Measurements from ENCODE around the gene STIP1.
"Not testable (repeated sequence)": the region's sequence is repeated elsewhere in the genome, so short reads cannot be mapped to it uniquely, and the experiment has no call there.

The STIP1 gene

DNA sequence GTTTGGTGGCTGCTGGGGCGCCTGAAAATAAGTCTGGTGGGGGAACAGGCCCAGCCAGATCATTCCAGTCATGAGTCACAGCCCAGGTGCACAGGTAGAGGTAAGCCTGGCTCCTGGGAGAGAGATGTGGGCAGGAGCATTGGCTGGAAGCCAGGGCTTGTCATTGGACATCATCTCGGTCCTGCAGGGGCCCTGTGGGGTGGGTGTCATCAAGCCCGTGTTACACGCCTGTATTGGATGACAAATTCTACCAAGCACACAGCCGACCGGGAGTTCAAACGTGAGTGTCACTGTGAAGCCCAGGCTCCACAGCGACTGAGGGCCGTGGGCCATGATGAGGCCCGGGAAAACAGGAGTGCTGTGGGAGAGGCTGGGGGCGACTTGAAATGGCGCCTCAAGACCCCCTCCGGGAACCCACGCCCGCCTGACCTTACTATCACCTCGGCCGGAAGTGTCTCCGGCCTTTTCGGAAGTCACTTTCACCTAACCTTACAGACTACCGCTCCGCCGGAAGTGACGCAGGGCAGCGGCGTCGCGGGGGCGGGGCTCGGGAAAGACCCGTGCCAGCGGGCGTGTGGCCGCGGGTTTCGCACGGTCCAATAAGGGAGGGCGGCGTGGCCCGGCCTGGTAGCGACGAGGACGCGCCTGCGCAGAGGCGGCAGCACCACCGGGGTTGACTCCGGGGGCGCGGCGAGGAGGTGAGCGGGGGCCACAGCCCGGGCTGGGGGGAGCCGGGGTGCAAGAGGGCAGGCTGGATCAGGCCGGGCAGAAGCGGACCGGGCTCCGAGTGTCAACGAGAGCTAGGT, 54.7 kb downstream of the STIP1 start, which contains the start of gene FKBP2:
Gene FKBP2, plus strand, starts transcription at position 661 of the 806 bp plus-strand sequence. CDS start 1,293 bp downstream, outside the sequence.
- peak; percentile 91 for DNase-seq

DNA sequence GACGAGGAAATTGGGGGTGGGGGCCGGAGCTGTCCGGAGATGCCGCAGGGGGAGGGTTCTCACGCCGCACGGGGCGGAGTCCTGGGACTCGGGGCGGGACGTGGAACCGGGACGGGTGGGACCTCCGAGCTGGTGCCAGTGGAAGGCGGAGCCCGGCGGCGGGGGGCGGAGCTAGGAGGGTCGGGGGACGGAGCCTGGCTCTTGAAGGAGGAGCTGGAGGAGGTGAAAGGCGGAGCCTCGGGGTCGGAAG, 55.2 kb downstream of the STIP1 start:
- DNase-seq: no peak

DNA sequence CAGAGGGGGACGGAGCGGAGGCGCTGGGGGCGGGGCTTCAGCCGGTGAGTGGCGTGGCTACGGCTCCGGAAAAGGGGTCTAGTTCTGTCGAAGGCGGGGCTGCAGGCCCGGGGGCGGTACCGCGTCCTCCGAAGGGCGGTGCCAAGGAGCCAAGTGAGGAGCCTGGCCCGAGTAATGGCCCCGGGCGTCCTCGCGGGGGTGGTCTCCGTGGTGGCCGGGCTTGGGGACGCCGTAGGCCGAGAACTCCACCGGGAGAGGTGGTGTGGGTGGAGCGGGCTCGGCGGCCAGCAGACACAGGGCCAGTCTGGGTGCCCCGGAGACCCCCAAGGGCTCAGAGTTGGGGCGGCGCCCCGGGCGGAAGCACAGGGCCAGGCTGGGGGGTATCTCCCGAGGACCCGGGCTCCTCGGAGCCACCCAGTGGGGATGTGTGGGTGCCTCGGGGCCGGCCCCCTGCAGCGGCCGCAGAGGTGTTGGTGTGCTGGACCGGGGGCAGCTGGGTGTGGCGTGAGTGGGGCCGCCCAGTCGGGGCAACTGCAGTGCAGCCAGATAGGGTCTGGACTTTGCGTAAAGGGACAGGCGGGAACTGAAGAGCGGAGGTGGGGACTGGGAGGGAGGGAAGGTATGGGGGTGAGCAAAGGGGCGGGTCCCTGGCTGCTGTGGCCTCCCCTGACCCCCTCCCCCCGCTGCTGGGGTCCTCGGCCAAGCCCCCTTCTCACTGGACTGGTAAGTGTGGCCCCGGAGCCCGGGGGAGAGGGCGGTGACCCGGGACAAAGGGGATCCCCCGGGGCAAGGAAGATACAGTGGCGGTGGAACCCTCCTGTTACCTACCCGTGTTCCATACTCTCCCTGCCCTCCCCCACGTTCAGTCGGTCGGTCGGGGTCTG, 55.8 kb downstream of the STIP1 start:
- peak; percentile 96 for DNase-seq

- no peak for DNase-seq
Observed at GRCh38 chr11:64243236-64243854, 57.4 kb downstream of the STIP1 start.

GRCh38 chr11:64244107-64244506, 58.1 kb downstream of the STIP1 start:
- DNase-seq: no peak

GRCh38 chr11:64244966-64245365, 59.0 kb downstream of the STIP1 start:
- DNase-seq: no peak

DNA sequence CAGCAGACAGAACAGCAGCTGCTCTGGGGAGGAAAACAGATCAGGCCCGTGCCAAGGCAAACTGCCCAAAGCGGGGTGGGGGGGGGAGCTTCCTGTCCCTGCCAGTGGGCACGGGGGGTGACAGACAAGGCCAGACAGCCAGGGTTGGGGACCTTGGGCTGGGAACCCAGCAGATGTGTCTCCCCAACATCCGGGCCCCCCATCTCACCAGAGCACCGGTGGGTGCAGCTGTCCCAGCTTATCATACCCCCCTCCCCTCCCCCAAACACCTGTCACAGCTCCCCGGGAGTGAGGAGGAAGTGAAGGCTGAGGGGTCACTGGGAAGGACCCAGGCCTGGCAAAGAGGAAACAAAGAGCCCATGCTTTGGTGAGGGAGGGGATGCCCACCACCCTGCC, 59.4 kb downstream of the STIP1 start:
- DNase-seq: peak; percentile 32

DNA sequence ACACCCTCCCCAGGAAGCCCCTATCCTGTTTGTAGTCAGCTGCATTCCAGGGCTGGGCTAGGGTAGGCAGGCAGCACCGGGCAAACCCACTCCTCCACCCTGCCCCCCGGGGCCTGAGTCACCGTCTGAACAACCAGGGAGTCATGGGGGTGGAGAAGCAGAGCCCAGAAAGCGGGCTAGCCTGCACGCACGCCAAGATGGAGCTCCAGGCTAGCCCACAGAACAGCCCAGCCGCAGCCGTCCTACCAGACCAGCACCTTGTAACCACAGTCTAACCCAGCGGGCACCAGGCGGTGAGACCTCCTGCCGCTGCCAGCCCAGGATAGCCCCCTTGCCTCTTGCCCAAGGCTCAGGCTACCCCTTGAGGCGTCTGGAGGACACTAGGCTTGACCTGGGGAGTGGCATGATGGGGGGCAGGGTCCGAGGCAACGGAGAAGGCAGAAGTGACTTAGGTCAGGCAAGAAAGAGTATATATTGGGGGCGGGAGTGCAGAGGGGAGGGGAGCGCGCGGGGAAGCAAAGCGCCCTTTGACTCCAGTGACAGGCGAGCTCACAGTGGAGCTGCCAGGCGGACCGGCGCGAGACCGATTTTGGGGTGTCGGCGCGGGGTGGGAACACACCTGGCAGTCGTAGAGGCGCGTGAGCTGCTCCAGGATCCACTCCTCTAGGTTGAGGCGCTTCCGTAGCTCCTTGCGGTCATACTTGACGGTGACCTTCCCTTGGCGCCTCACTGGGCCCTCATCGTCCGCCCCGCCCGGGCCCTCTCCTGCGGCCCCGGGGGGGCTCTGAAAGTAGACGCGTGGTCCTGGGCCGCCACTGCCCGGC, 60.0 kb downstream of the STIP1 start:
- DNase-seq: no peak

DNA sequence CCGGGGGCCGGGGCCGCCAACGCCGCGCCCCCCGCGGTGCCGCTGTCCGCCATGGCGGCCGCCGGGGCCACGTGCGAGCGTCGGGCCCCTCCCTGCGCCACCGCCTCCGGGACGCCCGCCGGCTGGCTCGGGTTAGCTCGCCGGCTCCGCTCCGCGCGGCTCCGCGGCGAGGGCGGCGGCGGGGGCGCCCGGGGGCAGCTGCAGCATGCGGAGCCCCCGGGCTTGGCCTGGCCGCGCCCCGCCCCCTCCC, 60.6 kb downstream of the STIP1 start:
- DNase-seq: not testable (repeated sequence)

GRCh38 chr11:64246871-64247728, 61.1 kb downstream of the STIP1 start, which contains the start of gene PPP1R14B:
Gene PPP1R14B, minus strand, starts transcription at chr11:64246943. Its CDS starts 270 bp downstream, at chr11:64246673.
- DNase-seq: peak; percentile 47

- DNase-seq: no peak
Observed at GRCh38 chr11:64247729-64248531, 62.0 kb downstream of the STIP1 start.

DNA sequence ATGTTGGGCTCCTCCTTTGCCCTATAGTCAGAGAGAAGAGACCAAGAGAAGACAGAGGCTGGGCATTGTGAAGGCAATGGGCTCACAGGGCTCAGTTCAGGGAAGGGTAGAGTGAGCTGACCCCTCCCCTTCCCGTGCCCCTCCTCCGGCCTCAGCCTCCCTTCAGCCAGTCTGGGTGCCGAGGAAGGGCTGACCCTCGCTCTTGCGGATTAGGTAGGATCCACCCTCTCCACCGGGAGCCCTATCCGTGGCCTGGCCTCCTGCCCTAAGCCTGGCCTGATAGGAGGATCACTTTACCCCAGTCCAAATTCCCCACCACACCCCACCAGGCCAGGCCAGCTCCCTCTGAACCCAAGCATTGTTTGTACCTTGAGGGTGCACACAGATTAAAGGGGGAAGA, 62.6 kb downstream of the STIP1 start:
- no peak for DNase-seq

- no peak for DNase-seq
Observed at GRCh38 chr11:64249038-64249437, 63.1 kb downstream of the STIP1 start.

- DNase-seq: peak; percentile 28
Observed at GRCh38 chr11:64249563-64250414, 63.8 kb downstream of the STIP1 start.

DNA sequence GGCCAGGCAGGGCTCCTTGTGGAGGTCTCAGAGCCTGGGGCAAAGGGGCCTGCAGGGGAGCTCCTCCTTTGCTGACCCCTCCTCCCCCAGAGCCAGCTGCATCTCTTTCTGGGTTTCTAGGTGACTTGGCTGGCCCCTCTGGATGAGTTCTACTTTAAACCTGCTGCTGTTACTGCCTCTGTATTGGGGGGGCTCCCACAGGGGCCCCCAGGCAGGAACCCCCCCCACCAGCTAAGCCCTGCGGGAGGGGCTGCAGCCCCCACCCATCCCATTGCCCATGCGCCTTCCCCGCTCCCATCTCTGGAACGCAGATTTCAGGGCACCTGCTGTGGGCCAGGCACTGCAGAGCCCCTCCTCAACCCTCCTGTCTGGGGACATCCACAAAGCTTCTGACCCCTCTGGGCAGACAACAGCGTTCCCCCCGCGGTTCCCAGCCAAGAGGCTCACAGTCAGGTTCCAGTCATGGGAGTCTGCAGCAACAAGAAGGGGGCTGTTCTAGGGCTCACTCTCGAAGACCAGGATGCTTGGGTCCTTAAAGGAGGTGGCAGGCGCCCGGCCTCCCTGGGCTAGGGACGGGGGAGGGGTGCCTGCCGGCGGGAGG, 64.5 kb downstream of the STIP1 start:
- DNase-seq: no peak

- no peak for DNase-seq
Observed at GRCh38 chr11:64251016-64251752, 65.2 kb downstream of the STIP1 start, which contains the start of gene PLCB3. Gene PLCB3, plus strand, starts transcription at chr11:64251530. Its CDS starts 120 bp downstream, at chr11:64251650.

GRCh38 chr11:64251753-64252002, 65.7 kb downstream of the STIP1 start:
- no peak for DNase-seq

DNA sequence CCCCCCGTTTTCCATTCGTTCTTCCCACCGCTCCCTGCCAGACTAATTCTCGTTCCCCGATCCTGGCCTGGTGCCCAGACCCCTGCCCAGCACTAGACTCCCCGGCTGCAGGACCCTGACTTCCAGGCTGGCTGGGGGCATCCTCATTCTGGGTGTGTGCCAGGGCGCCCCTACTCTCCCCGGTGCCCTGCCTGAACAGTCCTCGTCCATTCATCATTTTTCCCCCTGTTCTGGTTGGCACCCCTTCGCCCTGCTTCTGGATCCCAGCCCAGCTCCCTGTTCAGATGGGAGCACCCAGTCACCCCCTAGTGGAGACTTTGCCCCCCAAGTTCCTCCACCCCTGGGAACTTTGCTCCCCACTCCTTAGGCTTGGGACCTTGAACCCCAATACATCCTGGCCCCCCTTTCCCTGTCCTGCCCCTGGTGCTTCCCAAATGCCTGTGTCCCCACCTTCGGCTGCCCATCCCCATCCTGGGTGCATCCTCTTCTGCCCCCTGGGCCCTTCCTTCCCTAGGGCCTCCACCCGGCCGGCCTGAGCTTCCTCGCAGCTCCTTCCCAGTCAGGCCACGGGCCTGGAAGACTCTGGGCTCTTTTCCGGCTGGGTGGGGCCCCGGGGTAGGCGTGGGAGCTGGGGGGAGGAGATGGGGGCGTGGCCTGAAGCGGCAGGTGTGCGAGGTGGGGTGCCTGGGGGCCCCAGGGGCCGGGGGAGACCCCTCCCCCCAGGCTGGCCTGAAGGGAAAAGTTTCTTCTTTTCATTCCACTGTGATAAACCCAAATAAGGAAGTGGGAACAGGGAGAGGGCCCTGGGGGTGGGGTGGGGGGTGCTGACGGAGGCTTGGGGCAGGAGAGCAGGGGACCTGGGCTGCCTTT, 66.3 kb downstream of the STIP1 start:
- no peak for DNase-seq
